GM08714 (cell line): Measurements from ENCODE around the gene HLA-G.
"Not testable (repeated sequence)": the region's sequence is repeated elsewhere in the genome, so short reads cannot be mapped to it uniquely, and the experiment has no call there.

ENCODE experiments used
- H3K4me3 ChIP-seq: fragments of 200-500 bp; sonication (Bioruptor generic); 2 replicates; pipeline ENCODE4 v1.5.1; 2014; ENCODE audit warnings: mild to moderate bottlenecking, low read length, inconsistent platforms
- ZNF274 ChIP-seq: IDR thresholded peaks from 2 replicates; pipeline ENCODE4 v1.6.1; 2012; ENCODE audit warnings: mild to moderate bottlenecking, low read depth, low read length

HLA-G gene

DNA sequence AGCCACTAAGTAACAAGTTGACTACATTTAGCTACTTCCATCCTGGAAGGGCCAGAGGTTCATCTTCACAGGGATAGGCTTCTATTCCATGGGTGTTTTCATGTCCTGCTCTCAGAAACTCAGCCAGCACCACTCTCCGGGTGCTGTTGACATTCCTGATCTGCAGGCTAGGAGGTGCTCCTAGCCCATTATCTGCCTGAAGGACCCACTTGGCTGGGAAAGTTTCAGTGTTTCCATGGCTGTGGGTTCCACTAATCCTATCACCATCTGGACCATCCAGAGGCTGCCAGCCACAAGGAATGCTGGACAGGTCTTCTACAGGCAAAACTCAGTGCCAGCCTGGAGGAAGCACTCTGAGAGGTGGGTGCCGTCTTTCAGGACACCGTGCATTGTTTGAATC, 45.2 kb downstream of the HLA-G start:
- H3K4me3 ChIP-seq: no peak overlapping the region
- TF ChIP-seq ZNF274: no peak

DNA sequence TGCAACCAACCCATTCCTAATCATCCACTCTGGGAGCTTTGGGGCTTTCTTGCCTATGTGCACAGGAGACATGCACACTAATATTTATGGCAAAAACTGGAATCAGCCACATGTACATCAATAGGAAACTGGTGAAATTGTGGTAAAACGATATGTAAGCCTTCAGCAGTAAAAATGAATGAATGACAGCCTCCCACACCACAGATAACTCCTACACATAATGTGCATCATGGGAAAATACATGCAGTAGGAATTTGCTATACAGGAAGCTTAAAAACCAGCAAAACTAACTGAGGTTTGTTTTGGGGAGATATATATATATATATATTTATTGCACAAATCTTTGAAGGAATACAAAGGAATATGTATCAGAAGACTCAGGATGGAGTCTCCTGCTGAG, 47.6 kb downstream of the HLA-G start:
- TF ChIP-seq ZNF274: no peak
- H3K4me3 ChIP-seq: no peak overlapping the region

DNA sequence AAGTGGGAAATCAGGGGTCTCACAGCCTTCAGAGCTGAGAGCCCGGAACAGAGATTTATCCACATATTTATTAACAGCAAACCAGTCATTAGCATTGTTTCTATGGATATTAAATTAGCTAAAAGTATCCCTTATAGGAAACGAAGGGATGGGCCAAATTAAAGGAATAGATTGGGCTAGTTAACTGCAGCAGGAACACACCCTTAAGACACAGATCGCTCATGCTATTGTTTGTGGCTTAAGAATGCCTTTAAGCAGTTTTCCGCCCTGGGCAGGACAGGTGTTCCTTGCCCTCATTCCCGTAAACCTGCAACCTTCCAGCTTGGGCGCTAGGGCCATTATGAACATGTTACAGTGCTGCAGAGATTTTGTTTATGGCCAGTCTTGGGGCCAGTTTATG, 48.1 kb downstream of the HLA-G start:
- not testable (repeated sequence) for H3K4me3 ChIP-seq
